Parathyroid adenoma (tissue), 2 donors: ENCODE results near the gene NDUFAF3.

ENCODE experiments used
- H2AFZ ChIP-seq: fragments of 300-600 bp; sonication (generic); one replicate; pipeline ENCODE4 v1.7.0; 2017; ENCODE audit warnings: antibody characterized with exemption, mild to moderate bottlenecking
- H3K27ac ChIP-seq: fragments of 300-600 bp; sonication (generic); one replicate; pipeline ENCODE4 v1.7.0; 2017
- H3K27me3 ChIP-seq: fragments of 300-600 bp; sonication (generic); one replicate; pipeline ENCODE4 v1.7.0; 2017; ENCODE audit warnings: low read length; ENCODE audit not compliant: control insufficient read depth, insufficient read depth
- H3K36me3 ChIP-seq: fragments of 300-600 bp; sonication (generic); one replicate; pipeline ENCODE4 v1.7.0; 2017; ENCODE audit warnings: low read length; ENCODE audit not compliant: control insufficient read depth, insufficient read depth
- H3K4me1 ChIP-seq: fragments of 300-600 bp; sonication (generic); one replicate; pipeline ENCODE4 v1.7.0; 2017; ENCODE audit warnings: control low read depth
- H3K4me2 ChIP-seq: fragments of 300-600 bp; sonication (generic); one replicate; pipeline ENCODE4 v1.7.0; 2017; ENCODE audit warnings: low read length
- H3K4me3 ChIP-seq: fragments of 300-600 bp; sonication (generic); one replicate; pipeline ENCODE4 v1.7.0; 2017; ENCODE audit warnings: low read depth, low read length
- H3K79me2 ChIP-seq: fragments of 300-600 bp; sonication (generic); one replicate; pipeline ENCODE4 v1.7.0; 2017; ENCODE audit warnings: control low read depth
- H3K9ac ChIP-seq: fragments of 300-600 bp; sonication (generic); one replicate; pipeline ENCODE4 v1.7.0; 2017; ENCODE audit warnings: mild to moderate bottlenecking
- H3K9me3 ChIP-seq: fragments of 300-600 bp; sonication (generic); one replicate; pipeline ENCODE4 v1.7.0; 2017; ENCODE audit warnings: low read length; ENCODE audit not compliant: control insufficient read depth
- TF ChIP-seq, protein P1 (sequence below): fragments of 300-600 bp; sonication (generic); IDR thresholded peaks from one replicate; pipeline ENCODE4 v1.7.0; 2017; ENCODE audit warnings: antibody characterized with exemption, mild to moderate bottlenecking
- donor health status: primary hyperparathyroidism.

NDUFAF3 gene

DNA sequence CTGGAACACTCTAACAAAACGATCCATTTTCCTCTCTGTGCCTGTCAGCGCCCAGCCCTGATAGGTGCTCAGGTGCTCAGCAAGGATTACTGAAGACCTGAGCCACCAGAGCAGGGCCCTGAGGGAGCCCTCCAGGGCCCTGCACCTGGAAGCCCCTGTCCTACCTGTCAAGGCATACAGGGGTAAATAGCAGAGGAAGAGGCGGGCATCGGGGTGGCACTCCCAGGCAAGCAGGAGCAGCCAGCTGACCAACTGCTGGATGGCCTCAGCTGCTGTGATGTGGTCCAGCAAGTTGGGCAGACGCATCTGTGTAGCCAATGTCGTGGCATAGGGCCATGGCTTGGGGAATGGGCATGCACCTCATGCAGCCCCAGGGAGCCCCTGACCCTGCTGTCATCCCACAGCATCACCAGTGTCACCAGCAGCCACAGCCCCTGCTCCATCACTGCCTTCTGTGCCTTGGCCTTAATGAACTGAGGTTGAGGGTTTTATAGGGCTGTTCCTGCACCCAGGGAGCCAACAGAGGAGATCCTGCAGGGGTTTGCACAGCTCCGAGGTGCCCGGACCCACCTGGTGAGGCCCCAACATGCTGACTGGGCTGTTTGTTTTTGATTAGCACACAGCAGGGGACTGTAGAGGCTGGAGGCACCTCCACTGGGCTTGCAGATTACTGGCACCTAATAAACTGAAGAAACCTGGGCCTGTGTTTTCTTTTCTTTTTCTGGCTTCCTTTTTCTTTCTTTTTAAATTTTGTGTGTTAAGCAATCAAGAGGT is 22.6 kb upstream of the NDUFAF3 start:
- Histone ChIP-seq H3K27me3 (no peaks in the 10 kb centered on the region), H3K4me3 (no peak overlapping the region), H3K27ac (peak overlapping the region; percentile 65), H3K9ac (no peak overlapping the region), H2AFZ (no peak overlapping the region), H3K79me2 (peaks cover 18% of the 10 kb centered on the region), H3K4me2 (no peak overlapping the region), H3K36me3 (no peaks in the 10 kb centered on the region), H3K4me1 (peaks cover 21% of the 10 kb centered on the region), H3K9me3 (no peaks in the 10 kb centered on the region)
- TF ChIP-seq, protein P1, sequence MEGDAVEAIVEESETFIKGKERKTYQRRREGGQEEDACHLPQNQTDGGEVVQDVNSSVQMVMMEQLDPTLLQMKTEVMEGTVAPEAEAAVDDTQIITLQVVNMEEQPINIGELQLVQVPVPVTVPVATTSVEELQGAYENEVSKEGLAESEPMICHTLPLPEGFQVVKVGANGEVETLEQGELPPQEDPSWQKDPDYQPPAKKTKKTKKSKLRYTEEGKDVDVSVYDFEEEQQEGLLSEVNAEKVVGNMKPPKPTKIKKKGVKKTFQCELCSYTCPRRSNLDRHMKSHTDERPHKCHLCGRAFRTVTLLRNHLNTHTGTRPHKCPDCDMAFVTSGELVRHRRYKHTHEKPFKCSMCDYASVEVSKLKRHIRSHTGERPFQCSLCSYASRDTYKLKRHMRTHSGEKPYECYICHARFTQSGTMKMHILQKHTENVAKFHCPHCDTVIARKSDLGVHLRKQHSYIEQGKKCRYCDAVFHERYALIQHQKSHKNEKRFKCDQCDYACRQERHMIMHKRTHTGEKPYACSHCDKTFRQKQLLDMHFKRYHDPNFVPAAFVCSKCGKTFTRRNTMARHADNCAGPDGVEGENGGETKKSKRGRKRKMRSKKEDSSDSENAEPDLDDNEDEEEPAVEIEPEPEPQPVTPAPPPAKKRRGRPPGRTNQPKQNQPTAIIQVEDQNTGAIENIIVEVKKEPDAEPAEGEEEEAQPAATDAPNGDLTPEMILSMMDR = no peak

DNA sequence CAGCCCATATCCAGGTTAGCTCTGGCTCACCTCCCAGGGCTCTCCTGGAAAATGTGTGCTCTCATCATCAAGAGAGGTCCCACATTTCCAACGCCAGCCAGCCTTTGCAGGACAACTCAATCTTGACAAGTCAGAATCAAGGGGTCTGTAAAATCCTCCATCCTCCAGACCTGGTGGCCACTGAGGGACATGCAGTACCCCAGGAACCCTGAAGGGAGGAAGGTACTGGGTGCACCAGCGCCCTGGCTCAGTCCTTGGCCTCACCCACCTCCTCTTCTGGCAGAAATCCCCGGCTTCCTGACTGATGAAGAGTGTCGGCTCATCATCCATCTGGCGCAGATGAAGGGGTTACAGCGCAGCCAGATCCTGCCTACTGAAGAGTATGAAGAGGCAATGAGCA is 20.8 kb upstream of the NDUFAF3 start:
- Histone ChIP-seq H3K9ac (no peak overlapping the region), H3K27me3 (no peaks in the 10 kb centered on the region), H3K4me1 (peaks cover 21% of the 10 kb centered on the region), H3K4me2 (no peak overlapping the region), H3K9me3 (no peaks in the 10 kb centered on the region), H3K4me3 (no peak overlapping the region), H3K79me2 (peaks cover 27% of the 10 kb centered on the region), H3K27ac (no peak overlapping the region), H3K36me3 (no peaks in the 10 kb centered on the region), H2AFZ (no peak overlapping the region)
- TF ChIP-seq, protein P1 = no peak

DNA sequence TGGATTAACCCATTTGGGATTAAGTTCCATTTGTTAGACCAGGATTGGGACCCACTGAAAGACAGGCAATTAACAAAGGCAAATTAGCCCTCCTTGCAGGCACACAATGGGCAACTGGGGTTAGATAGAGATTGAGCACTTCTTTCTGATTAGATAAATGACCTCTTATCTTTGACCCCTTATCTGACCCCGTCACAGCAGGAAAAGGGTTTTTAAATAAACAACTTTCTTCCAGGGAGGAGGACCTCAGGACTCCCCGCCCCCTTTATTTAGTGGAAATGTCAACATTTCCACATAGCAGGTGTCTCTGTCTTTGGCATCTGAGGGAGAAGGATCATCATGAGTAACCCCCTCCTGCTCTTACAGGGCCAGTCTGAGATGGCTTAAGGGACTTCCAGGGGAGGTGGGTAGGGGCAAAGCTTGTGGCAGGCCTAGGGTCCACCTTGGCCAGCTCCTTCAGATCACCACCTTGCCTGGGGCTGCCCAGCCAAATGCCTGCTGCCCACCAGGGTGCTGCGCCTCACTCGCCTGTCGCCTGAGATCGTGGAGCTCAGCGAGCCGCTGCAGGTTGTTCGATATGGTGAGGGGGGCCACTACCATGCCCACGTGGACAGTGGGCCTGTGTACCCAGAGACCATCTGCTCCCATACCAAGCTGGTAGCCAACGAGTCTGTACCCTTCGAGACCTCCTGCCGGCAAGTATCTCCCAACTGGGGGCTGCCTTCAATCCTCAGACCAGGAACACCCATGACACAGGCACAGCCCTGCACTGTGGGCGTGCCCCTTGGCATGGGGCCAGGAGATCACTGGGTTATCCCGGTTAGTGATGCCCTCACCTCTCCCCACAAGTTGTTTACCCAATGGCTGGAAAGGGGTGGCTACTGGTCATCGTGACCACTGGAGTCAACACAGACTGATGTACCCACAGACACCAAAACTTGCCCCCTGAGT is 17.3 kb upstream of the NDUFAF3 start:
- TF ChIP-seq, protein P1 = no peak
- no peak overlapping the region for H3K9ac ChIP-seq
- no peaks in the 10 kb centered on the region for H3K9me3 ChIP-seq
- no peak overlapping the region for H3K27ac ChIP-seq
- no peaks in the 10 kb centered on the region for H3K27me3 ChIP-seq
- H3K79me2 ChIP-seq = peaks cover 32% of the 10 kb centered on the region
- H3K4me3 ChIP-seq = no peak overlapping the region
- no peak overlapping the region for H3K4me2 ChIP-seq
- no peak overlapping the region for H2AFZ ChIP-seq
- no peaks in the 10 kb centered on the region for H3K36me3 ChIP-seq
- peaks cover 8% of the 10 kb centered on the region for H3K4me1 ChIP-seq

DNA sequence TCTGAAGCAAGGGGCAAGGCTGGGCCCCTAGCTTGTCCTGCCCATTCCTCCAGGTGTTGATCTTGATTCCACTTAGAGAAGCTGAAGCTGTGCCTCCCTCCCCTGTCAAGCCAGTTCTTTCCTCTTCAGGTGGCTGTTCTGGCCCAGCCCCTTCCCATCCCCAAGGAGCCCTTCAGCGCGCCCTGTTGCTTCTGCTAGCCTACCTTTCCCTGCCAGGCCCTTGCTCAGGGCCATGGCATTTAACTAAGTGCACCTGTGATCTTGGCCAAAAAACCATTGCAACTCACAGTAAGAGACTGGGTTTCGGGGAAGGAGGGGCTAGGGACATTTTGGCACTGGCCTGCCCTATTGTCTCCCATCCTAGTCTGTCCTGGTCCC is 16.6 kb upstream of the NDUFAF3 start:
- Histone ChIP-seq H3K4me2 (no peak overlapping the region), H3K9me3 (no peaks in the 10 kb centered on the region), H3K9ac (no peak overlapping the region), H3K4me3 (no peak overlapping the region), H3K27me3 (no peaks in the 10 kb centered on the region), H2AFZ (no peak overlapping the region), H3K79me2 (peaks cover 32% of the 10 kb centered on the region), H3K27ac (no peak overlapping the region), H3K4me1 (peaks cover 6% of the 10 kb centered on the region), H3K36me3 (no peaks in the 10 kb centered on the region)
- TF ChIP-seq, protein P1 = no peak
